IMR-90 (cell line): Measurements from ENCODE around the gene DTHD1. TPM values are rescaled to one million over a fixed set of nuclear protein-coding genes. Genes with fewer than 3 reads are reported as not detected.

Experiments
- ATAC-seq: fragments of 200-7000 bp; cut with Tn5 transposase; 2 replicates; pipeline ENCODE4 v1.9.1; 2020; ENCODE audit warnings: low read depth, mild to moderate bottlenecking, moderate library complexity
- BruUV-seq: library from RNA; stranded (reverse); fragments of 400-500 nt; replicated peaks from 2 replicates; lab custom pipeline; 2021; lab: Mats Ljungman, UMichigan
- CTCF ChIA-PET: fragments of 300-600 bp; formaldehyde crosslinking; extraction: SDS; loops from one replicate; lab custom pipeline; 2021; ENCODE audit warnings: antibody characterized with exemption; lab: Yijun Ruan, JAX
- POLR2A ChIA-PET: fragments of 300-600 bp; sonication (Branson Sonifier 250); formaldehyde crosslinking; loops from one replicate; lab custom pipeline; 2022; ENCODE audit warnings: antibody characterized with exemption; ENCODE audit not compliant: unreplicated experiment; lab: Charles Lee
- DNase-seq: peaks from one replicate; pipeline ENCODE4 v3.0.0; 2013
- H2AFZ ChIP-seq: replicated peaks from 2 replicates; pipeline ENCODE3; 2013; ENCODE audit warnings: low read length, mild to moderate bottlenecking; ENCODE audit not compliant: poor library complexity
- H2AK5ac ChIP-seq: 2 replicates; pipeline ENCODE4 v1.6.1; 2013; ENCODE audit warnings: low read depth, low read length, inconsistent platforms
- H2AK9ac ChIP-seq: replicated peaks from 2 replicates; pipeline ENCODE3; 2013; ENCODE audit warnings: mild to moderate bottlenecking, low read depth, low read length, moderate library complexity; ENCODE audit not compliant: poor library complexity
- H2BK120ac ChIP-seq: 2 replicates; pipeline ENCODE4 v1.6.1; 2013; ENCODE audit warnings: low read depth, low read length, inconsistent platforms
- H2BK15ac ChIP-seq: 3 replicates; pipeline ENCODE4 v1.6.1; 2013; ENCODE audit warnings: low read depth, low read length, inconsistent platforms
- H2BK20ac ChIP-seq: 2 replicates; pipeline ENCODE4 v1.6.1; 2013; ENCODE audit warnings: low read depth, mild to moderate bottlenecking, inconsistent platforms, low read length, moderate library complexity
- H2BK5ac ChIP-seq: 2 replicates; pipeline ENCODE4 v1.6.1; 2013; ENCODE audit warnings: mild to moderate bottlenecking, low read depth, low read length, inconsistent platforms; ENCODE audit not compliant: poor library complexity, severe bottlenecking
- H3K14ac ChIP-seq: replicated peaks from 2 replicates; pipeline ENCODE4 v1.6.1; 2013; ENCODE audit warnings: low read depth, low read length, inconsistent platforms
- H3K18ac ChIP-seq: 2 replicates; pipeline ENCODE4 v1.6.1; 2013; ENCODE audit warnings: low read depth, low read length, control low read depth
- H3K23ac ChIP-seq: 2 replicates; pipeline ENCODE4 v1.6.1; 2013; ENCODE audit warnings: low read depth, low read length, inconsistent platforms
- H3K27ac ChIP-seq: 2 replicates; pipeline ENCODE4 v1.5.1; 2013; ENCODE audit warnings: mild to moderate bottlenecking, control low read depth, low read length; ENCODE audit not compliant: insufficient read depth
- H3K27me3 ChIP-seq: 2 replicates; pipeline ENCODE4 v1.6.1; 2013; ENCODE audit warnings: low read length; ENCODE audit not compliant: control insufficient read depth, insufficient read depth
- H3K36me3 ChIP-seq: 2 replicates; pipeline ENCODE4 v1.6.1; 2013; ENCODE audit warnings: low read length, mixed read lengths; ENCODE audit not compliant: control insufficient read depth, insufficient read depth
- H3K4ac ChIP-seq: 2 replicates; pipeline ENCODE4 v1.6.1; 2013; ENCODE audit warnings: low read depth, low read length, inconsistent platforms
- H3K4me1 ChIP-seq: 2 replicates; pipeline ENCODE4 v1.6.1; 2013; ENCODE audit warnings: low read length, mixed read lengths; ENCODE audit not compliant: control insufficient read depth, insufficient read depth
- H3K4me2 ChIP-seq: 2 replicates; pipeline ENCODE4 v1.6.1; 2013; ENCODE audit warnings: low read depth, mild to moderate bottlenecking, control low read depth, low read length, moderate library complexity
- H3K4me3 ChIP-seq: 2 replicates; pipeline ENCODE4 v1.5.1; 2013; ENCODE audit warnings: low read depth, mild to moderate bottlenecking, control low read depth, low read length, moderate library complexity; ENCODE audit not compliant: insufficient read depth
- H3K56ac ChIP-seq: 2 replicates; pipeline ENCODE4 v1.6.1; 2013; ENCODE audit warnings: low read length, inconsistent platforms; ENCODE audit not compliant: insufficient read depth; ENCODE audit errors: extremely low read depth
- H3K79me1 ChIP-seq, 2 experiments: 2 replicates each; pipeline ENCODE4 v1.6.1; 2013; ENCODE audit warnings: low read length in 2 of 2, inconsistent platforms in 1 of 2, low read depth in 1 of 2
- H3K9ac ChIP-seq: 2 replicates; pipeline ENCODE4 v1.6.1; 2013; ENCODE audit warnings: low read depth, low read length, control low read depth
- H3K9me1 ChIP-seq: 2 replicates; pipeline ENCODE4 v1.6.1; 2013; ENCODE audit warnings: low read length, inconsistent platforms; ENCODE audit not compliant: insufficient read depth
- H3K9me3 ChIP-seq: 2 replicates; pipeline ENCODE4 v1.6.1; 2013; ENCODE audit warnings: low read length; ENCODE audit not compliant: control insufficient read depth, insufficient read depth
- H4K20me1 ChIP-seq: 2 replicates; pipeline ENCODE4 v1.6.1; 2013; ENCODE audit warnings: low read length, inconsistent platforms; ENCODE audit not compliant: insufficient read depth
- H4K5ac ChIP-seq: 2 replicates; pipeline ENCODE4 v1.6.1; 2013; ENCODE audit warnings: mild to moderate bottlenecking, low read depth, low read length, control low read depth
- H4K8ac ChIP-seq, 2 experiments: 2 replicates each; pipeline ENCODE4 v1.6.1; 2013; ENCODE audit warnings: low read depth in 2 of 2, low read length in 2 of 2, control low read depth in 1 of 2, inconsistent platforms in 1 of 2
- H4K91ac ChIP-seq: 2 replicates; pipeline ENCODE4 v1.6.1; 2013; ENCODE audit warnings: low read depth, low read length, inconsistent platforms; ENCODE audit not compliant: insufficient read depth
- BHLHE40 ChIP-seq: fragments of 150-350 bp; IDR thresholded peaks from 2 replicates; pipeline ENCODE4 v1.6.1; 2016; ENCODE audit warnings: mild to moderate bottlenecking, low read depth, low read length
- FOS ChIP-seq: fragments of 150-350 bp; IDR thresholded peaks from 2 replicates; pipeline ENCODE4 v1.6.1; 2016; ENCODE audit warnings: low read depth, low read length
- MAFK ChIP-seq: IDR thresholded peaks from 2 replicates; pipeline ENCODE4 v1.6.1; 2012; ENCODE audit warnings: low read depth, low read length, improper control_type of control experiment
- MXI1 ChIP-seq: IDR thresholded peaks from 2 replicates; pipeline ENCODE4 v1.6.1; 2012; ENCODE audit warnings: low read depth, mild to moderate bottlenecking, low read length, moderate library complexity, borderline replicate concordance
- POLR2A ChIP-seq: IDR thresholded peaks from 2 replicates; pipeline ENCODE4 v1.6.1; 2012; ENCODE audit warnings: mild to moderate bottlenecking, low read depth, low read length
- SMC3 ChIP-seq: fragments of 150-350 bp; IDR thresholded peaks from 2 replicates; pipeline ENCODE4 v1.6.1; 2016; ENCODE audit warnings: low read depth, mild to moderate bottlenecking, antibody characterized with exemption, low read length, moderate library complexity
- whole genome bisulfite sequencing, 2 experiments: methylation state at CpG; one replicate each; pipeline versions ENCODE4 v1.1.5 to v1.1.7; 2013; ENCODE audit warnings: missing lambda C conversion rate in 2 of 2; ENCODE audit not compliant: insufficient read length in 1 of 2; ENCODE audit errors: extremely low coverage in 2 of 2; 5-methylcytosine and 5-hydroxymethylcytosine counted together
- dilution Hi-C: fragments of 300-500 bp; cut with HindIII; formaldehyde crosslinking; loops from one replicate; pipeline ENCODE4 v1.14.3; 2018; ENCODE audit warnings: low sequenced_read_pairs; ENCODE audit not compliant: unreplicated experiment
- in situ Hi-C: fragments of 300-500 bp; cut with MboI; formaldehyde crosslinking; loops from 3 replicates; pipeline ENCODE4 v1.14.3; 2019; ENCODE audit warnings: low sequenced_read_pairs, inconsistent platforms, mixed read lengths
- intact Hi-C: fragments of 100-400 bp; cut with micrococcal nuclease; formaldehyde crosslinking; loops from 2 replicates; pipeline ENCODE4 v1.10.0; 2022
- polyA plus RNA-seq, 3 experiments: library from polyadenylated mRNA; depleted of rRNA; stranded (reverse); fragments of >200 nt; gene quantifications; 2 replicates each; pipeline ENCODE4 v1.2.3, GENCODE V29; 2012; ENCODE audit warnings: low replicate concordance in 1 of 3
- total RNA-seq: library from RNA; depleted of rRNA; stranded (reverse); fragments of >200 nt; gene quantifications from 2 replicates; pipeline ENCODE4 v1.2.3, GENCODE V29; 2012
- TF ChIP-seq, protein P1 (sequence below): fragments of 150-350 bp; IDR thresholded peaks from 2 replicates; pipeline ENCODE4 v1.6.1; 2017; ENCODE audit warnings: mild to moderate bottlenecking, antibody characterized with exemption, low read length, low read depth

DTHD1 gene
- total and polyA plus RNA-seq, 2 of the 4 experiments (the other 2 are of a cell fraction): not detected

DNA sequence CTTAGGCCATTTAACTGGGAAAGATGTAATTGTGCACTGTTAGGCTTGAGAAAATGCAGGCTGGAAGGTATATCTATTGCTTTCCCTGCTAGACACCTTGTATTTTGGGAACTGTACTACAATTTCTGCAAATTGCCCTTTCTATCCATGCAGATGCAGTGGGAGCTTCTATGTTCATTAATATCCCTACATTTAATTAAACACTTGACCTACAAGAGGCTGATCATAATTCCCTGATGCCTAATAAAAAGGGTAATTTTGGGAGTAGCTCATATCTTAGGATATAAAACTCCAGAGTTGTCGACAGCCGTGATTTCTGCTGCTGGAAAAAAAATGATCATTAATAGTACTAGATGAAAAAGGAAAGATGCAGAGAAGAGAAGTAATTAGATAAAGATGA is 19.7 kb downstream of the DTHD1 start:
- H3K18ac ChIP-seq: no peak overlapping the region
- no peak overlapping the region for H3K4me3 ChIP-seq
- no peak overlapping the region for H2BK5ac ChIP-seq
- no peak for TF ChIP-seq BHLHE40
- no peak for TF ChIP-seq POLR2A
- TF ChIP-seq, protein P1, sequence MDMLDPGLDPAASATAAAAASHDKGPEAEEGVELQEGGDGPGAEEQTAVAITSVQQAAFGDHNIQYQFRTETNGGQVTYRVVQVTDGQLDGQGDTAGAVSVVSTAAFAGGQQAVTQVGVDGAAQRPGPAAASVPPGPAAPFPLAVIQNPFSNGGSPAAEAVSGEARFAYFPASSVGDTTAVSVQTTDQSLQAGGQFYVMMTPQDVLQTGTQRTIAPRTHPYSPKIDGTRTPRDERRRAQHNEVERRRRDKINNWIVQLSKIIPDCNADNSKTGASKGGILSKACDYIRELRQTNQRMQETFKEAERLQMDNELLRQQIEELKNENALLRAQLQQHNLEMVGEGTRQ: no peak
- no peak for TF ChIP-seq MXI1
- no peak for TF ChIP-seq SMC3
- TF ChIP-seq MAFK: no peak
- TF ChIP-seq FOS: no peak
- no peak overlapping the region for H2BK20ac ChIP-seq
- no peak overlapping the region for H3K4me2 ChIP-seq
- no peak overlapping the region for H4K8ac ChIP-seq
- H3K14ac ChIP-seq: no peak overlapping the region
- H4K91ac ChIP-seq: no peak overlapping the region
- H3K9me1 ChIP-seq: no peaks in the 10 kb centered on the region
- ChIA-PET CTCF (interaction anchor here (0.6 kb wide), 1 partner anchor 1127 kb away, joined by 3 read pairs; no protein-coding TSS in a partner anchor), POLR2A (no interaction called here)
- H2AK9ac ChIP-seq: no peak overlapping the region
- no peak overlapping the region for H3K27ac ChIP-seq
- no peaks in the 10 kb centered on the region for H3K36me3 ChIP-seq
- H4K20me1 ChIP-seq: no peaks in the 10 kb centered on the region
- DNase-seq (no peak), ATAC-seq (no peak)
- H2BK15ac ChIP-seq: no peak overlapping the region
- no peak overlapping the region for H2BK120ac ChIP-seq
- no peak overlapping the region for H2AK5ac ChIP-seq
- no peaks in the 10 kb centered on the region for H3K27me3 ChIP-seq
- H3K9me3 ChIP-seq: no peaks in the 10 kb centered on the region
- no peak overlapping the region for H3K23ac ChIP-seq
- H3K9ac ChIP-seq: no peak overlapping the region
- no peak overlapping the region for H3K56ac ChIP-seq
- dilution Hi-C loops (no loop called here), intact Hi-C loops (no loop called here), in situ Hi-C loops (no loop called here)
- no peaks in the 10 kb centered on the region for H3K79me1 ChIP-seq
- WGBS, 2 experiments: no CpG with 5 or more reads among the region's 2 CpGs
- H2AFZ ChIP-seq: no peak overlapping the region
- H3K4ac ChIP-seq: no peak overlapping the region
- no peak overlapping the region for H4K5ac ChIP-seq
- no peaks in the 10 kb centered on the region for H3K4me1 ChIP-seq
- BruUV-seq: no TSS peak
